GM12865 (cell line): ENCODE data around the gene STX16.
"Not testable (repeated sequence)": the region's sequence is repeated elsewhere in the genome, so short reads cannot be mapped to it uniquely, and the experiment has no call there.

Source experiments
- DNase-seq: peaks from one replicate; pipeline ENCODE4 v3.0.0; 2010; ENCODE audit warnings: low read depth
- H3K4me3 ChIP-seq: 2 replicates; pipeline ENCODE4 v1.5.1; 2011; ENCODE audit warnings: mild to moderate bottlenecking, low read depth, low read length, control low read depth
- TF ChIP-seq, protein P1 (sequence below): IDR thresholded peaks from 2 replicates; pipeline ENCODE4 v1.5.1; 2011; ENCODE audit warnings: low read length, control low read depth, low read depth, inconsistent platforms; ENCODE audit not compliant: insufficient read depth; ENCODE audit errors: missing control alignments

Gene STX16

DNA sequence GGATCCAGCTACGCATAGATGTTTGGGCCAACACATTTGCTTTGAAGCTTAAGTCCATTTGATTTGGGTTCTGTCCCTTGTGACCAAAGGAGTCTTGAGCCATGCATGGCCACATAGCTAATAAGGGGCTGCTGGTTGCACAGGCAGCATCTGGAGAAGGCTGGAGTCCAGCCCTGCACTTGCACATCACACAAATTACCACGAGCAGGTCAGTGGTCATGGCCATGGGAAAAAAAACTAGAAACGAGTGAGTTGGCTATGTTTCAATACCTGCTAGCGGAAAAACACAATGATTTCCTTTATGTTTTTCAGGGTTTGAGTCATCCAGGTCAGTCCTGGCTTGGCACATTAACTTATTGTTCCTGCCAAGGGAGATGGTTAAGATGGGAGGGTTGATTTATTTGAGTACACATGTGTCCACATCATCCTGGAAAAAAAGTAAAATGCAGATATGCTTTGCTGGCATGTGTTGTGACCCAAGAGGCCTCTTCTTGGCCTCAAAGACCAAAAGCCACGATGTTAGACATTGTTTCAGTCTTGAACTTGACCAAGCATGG is 5.6 kb upstream of the STX16 start:
- DNase-seq = no peak
- TF ChIP-seq, protein P1, sequence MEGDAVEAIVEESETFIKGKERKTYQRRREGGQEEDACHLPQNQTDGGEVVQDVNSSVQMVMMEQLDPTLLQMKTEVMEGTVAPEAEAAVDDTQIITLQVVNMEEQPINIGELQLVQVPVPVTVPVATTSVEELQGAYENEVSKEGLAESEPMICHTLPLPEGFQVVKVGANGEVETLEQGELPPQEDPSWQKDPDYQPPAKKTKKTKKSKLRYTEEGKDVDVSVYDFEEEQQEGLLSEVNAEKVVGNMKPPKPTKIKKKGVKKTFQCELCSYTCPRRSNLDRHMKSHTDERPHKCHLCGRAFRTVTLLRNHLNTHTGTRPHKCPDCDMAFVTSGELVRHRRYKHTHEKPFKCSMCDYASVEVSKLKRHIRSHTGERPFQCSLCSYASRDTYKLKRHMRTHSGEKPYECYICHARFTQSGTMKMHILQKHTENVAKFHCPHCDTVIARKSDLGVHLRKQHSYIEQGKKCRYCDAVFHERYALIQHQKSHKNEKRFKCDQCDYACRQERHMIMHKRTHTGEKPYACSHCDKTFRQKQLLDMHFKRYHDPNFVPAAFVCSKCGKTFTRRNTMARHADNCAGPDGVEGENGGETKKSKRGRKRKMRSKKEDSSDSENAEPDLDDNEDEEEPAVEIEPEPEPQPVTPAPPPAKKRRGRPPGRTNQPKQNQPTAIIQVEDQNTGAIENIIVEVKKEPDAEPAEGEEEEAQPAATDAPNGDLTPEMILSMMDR = no peak
- H3K4me3 ChIP-seq = no peak overlapping the region

DNA sequence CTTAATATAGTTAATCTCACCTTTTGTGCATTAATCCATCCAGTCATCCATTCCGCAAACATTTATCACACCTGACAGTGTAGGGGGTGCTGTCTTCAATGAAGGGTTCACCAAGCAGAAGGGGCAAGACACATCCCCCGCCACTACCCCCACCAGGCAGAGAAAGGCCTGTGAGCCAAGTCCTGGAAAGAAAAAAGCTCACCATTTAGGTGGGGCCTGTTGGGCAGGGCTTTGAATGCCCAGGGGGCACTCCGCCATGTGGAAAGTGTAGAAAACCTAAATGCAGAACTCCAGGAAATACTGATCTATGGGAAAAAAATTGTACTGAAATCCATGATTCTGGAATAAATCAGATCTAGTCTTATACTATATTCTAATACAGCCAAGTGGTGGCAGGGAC is 4.8 kb upstream of the STX16 start:
- TF ChIP-seq, protein P1 = no peak
- no peak for DNase-seq
- H3K4me3 ChIP-seq = no peak overlapping the region

DNA sequence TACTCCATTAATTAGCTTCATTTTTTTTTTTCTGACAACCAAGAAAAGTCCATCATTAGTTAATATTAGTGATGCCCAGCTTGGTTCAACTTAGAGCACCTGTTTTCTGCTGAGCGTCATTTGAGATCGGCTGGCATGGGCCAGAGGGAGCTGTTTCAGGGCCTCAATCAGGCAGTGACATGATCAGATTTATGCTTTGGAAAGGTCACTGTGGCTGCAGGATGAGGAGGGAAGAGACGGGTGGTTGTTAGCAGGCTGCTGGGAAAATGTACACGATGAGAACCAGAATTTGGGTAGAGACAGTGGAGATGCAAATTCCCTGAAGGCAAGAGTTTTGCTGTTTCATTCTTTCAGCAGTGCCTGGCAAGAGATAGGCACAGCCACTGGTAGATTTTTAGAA is 4.4 kb upstream of the STX16 start:
- DNase-seq = no peak
- TF ChIP-seq, protein P1 = no peak
- no peak overlapping the region for H3K4me3 ChIP-seq

DNA sequence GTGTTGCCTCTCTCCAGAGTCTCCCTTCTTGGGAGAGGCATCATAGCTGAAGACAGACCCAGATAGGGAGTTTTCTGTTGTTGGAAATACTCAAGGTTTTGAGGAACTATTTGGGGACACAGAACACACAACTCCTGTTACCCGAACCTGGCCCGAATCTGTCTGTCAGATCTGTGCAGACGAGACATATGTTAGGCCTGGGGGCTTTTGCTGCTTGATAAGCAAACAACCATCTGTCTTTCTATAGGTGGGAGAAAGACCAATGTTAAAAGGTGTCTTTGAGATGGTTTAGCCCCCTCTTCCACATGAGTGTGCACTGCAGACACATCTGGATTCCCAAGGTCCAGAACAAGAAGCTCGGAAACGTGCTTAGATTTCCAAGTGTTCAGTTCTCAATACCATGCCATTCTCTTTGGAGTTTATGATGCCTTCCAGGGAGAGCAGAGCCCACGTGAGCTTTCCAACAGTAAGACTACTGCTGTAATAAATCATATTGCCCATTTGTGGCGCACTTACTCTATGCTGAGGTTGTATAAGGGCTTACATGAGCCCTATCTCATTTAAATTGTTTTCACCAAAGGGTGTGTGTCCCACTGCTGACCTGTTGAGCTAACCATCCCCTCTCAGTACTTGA is 3.8 kb upstream of the STX16 start:
- DNase-seq = peak; percentile 27
- TF ChIP-seq, protein P1 = peak; percentile 7
- H3K4me3 ChIP-seq = no peak overlapping the region

DNA sequence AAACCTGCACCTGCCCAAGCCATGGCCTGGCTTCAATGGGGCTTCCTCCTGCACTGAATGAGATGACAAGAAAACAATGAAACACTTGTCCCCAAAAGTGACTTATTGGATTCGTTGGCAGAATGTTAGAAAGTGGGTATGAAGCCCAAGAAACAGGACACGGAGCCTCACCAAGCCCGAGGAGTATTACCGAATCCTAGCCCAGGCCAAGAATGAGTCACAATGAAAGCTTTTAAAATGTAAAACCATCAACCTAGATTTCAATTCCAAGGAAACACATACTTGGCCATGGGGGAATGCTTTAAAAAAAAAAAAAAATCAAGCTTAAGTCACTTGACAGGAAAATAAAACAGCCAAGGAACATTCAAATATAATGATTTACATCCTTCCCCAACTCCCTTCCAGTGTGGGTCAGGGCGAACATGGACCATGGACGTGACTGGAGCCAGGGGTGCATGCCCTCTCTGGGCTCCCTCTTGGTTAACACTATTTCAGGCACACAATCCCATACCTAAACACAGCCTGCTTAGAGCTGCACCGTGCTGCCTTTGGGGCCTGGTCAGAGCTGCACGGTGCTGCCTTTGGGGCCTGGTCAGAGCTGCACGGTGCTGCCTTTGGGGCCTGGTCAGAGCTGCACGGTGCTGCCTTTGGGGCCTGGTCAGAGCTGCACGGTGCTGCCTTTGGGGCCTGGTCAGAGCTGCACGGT is 3.1 kb upstream of the STX16 start:
- no peak for DNase-seq
- TF ChIP-seq, protein P1 = no peak
- no peak overlapping the region for H3K4me3 ChIP-seq

DNA sequence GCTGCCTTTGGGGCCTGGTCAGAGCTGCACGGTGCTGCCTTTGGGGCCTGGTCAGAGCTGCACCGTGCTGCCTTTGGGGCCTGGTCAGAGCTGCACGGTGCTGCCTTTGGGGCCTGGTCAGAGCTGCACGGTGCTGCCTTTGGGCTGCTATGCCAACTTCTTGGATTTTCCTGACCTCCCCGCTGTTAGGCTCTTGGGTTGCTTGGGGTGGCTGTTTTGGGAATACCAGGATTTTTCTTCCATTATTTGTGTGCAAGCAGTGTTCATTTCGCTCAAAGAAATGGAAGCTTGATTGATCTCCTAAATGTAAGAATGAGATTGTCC is 2.6 kb upstream of the STX16 start:
- not testable (repeated sequence) for H3K4me3 ChIP-seq, DNase-seq

DNA sequence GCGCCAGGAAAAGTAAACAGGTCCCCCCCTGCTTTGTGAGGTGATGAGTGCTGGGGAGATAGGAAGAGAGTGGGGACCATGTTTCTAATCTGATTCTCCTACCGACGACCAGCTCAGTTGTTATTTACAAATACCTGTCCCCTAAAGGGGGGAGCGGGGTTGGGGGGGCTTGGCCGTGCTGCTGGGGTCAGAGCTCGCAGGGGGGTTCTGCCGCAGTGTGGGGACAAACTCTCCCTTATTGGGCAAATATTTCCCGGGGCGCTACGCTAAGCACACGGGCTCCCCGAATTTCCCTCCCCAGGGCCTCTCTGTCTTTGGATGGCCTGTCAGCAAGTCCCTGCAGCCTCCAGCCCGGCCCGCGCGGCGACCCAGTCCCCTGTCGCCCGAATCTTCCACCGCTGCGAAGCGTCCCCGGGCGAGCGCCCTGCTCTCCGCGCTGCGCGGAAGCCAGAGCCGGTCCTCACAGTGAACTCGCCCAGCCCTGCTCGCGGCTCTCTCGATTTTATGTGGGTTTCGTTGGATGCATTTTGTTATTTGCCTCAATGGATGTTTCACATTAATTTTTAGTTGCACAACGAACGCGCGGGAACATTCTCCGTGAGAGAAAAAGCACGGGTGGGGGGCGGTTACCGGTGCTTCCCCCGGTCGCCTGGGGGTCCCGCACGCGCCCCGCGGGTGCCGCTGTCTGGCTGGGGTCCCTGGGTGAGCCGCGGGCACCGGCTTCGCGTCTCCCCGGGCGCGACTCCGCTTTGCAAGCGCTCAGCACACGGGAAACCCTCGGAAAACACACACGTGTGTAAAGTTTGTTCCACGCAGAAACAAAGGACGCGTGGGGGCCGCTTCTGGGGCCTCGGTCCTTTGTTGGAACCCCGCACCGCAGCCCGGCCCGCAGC is 1.5 kb upstream of the STX16 start:
- TF ChIP-seq, protein P1 = no peak
- peak overlapping the region; percentile 78 for H3K4me3 ChIP-seq

More for the DNA sequence above, 1.5 kb upstream of the STX16 start:
- peak; percentile 22 for DNase-seq
